GM10266 (cell line): ENCODE data around the gene KLHL24.

Experiments
- DNase-seq: peaks from one replicate; pipeline ENCODE4 v3.0.0; 2012; ENCODE audit errors: extremely low spot score
- TF ChIP-seq, protein P1 (sequence below): IDR thresholded peaks from 2 replicates; pipeline ENCODE4 v1.5.1; 2012; ENCODE audit warnings: mild to moderate bottlenecking, low read depth; ENCODE audit not compliant: control insufficient read depth, insufficient read depth; ENCODE audit errors: missing control alignments

The KLHL24 gene, protein sequence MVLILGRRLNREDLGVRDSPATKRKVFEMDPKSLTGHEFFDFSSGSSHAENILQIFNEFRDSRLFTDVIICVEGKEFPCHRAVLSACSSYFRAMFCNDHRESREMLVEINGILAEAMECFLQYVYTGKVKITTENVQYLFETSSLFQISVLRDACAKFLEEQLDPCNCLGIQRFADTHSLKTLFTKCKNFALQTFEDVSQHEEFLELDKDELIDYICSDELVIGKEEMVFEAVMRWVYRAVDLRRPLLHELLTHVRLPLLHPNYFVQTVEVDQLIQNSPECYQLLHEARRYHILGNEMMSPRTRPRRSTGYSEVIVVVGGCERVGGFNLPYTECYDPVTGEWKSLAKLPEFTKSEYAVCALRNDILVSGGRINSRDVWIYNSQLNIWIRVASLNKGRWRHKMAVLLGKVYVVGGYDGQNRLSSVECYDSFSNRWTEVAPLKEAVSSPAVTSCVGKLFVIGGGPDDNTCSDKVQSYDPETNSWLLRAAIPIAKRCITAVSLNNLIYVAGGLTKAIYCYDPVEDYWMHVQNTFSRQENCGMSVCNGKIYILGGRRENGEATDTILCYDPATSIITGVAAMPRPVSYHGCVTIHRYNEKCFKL

GRCh38 chr3:183635431-183636220, at the start of gene KLHL24:
TSS of gene KLHL24 (plus strand) at chr3:183635623. CDS start at chr3:183650357, 14,734 bp downstream.
- TF ChIP-seq, protein P1, sequence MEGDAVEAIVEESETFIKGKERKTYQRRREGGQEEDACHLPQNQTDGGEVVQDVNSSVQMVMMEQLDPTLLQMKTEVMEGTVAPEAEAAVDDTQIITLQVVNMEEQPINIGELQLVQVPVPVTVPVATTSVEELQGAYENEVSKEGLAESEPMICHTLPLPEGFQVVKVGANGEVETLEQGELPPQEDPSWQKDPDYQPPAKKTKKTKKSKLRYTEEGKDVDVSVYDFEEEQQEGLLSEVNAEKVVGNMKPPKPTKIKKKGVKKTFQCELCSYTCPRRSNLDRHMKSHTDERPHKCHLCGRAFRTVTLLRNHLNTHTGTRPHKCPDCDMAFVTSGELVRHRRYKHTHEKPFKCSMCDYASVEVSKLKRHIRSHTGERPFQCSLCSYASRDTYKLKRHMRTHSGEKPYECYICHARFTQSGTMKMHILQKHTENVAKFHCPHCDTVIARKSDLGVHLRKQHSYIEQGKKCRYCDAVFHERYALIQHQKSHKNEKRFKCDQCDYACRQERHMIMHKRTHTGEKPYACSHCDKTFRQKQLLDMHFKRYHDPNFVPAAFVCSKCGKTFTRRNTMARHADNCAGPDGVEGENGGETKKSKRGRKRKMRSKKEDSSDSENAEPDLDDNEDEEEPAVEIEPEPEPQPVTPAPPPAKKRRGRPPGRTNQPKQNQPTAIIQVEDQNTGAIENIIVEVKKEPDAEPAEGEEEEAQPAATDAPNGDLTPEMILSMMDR = no peak
- peak; percentile 95 for DNase-seq

- no peak for DNase-seq
- TF ChIP-seq, protein P1 = no peak
Measured at GRCh38 chr3:183586477-183586876, 48.9 kb upstream of the KLHL24 start.

GRCh38 chr3:183587336-183587735, 48.1 kb upstream of the KLHL24 start:
- TF ChIP-seq, protein P1 = no peak
- no peak for DNase-seq

DNA sequence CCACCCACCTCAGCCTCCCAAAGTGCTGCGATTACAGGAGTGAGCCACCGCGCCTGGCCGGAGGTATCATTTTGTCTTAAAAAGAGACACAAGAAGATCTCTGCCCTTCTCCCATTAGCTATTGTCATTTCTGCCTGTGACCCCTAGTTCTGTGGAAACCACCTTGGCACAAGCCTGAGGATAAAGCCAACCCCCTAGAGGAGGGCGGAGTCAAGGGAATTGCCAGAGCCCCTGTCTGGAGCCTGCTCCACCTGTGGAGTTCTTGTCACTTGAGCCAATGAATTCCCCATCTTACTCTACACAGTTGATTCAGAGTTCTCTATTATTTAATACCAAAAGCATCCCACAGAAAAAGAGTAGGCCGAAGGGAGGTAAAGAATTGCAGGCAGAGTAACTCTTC, 45.0 kb upstream of the KLHL24 start:
- DNase-seq = no peak
- TF ChIP-seq, protein P1 = no peak

GRCh38 chr3:183591881-183592521, 43.4 kb upstream of the KLHL24 start:
- TF ChIP-seq, protein P1 = peak; percentile 43
- DNase-seq = peak; percentile 68

GRCh38 chr3:183592821-183593220, 42.6 kb upstream of the KLHL24 start:
- TF ChIP-seq, protein P1 = no peak
- no peak for DNase-seq
